HK-2 (cell line): ENCODE data around the gene THEMIS.

Experiments used
- DNase-seq: peaks from one replicate; pipeline ENCODE4 v3.0.0-alpha.2; 2018; ENCODE audit not compliant: unreplicated experiment

THEMIS gene

DNA sequence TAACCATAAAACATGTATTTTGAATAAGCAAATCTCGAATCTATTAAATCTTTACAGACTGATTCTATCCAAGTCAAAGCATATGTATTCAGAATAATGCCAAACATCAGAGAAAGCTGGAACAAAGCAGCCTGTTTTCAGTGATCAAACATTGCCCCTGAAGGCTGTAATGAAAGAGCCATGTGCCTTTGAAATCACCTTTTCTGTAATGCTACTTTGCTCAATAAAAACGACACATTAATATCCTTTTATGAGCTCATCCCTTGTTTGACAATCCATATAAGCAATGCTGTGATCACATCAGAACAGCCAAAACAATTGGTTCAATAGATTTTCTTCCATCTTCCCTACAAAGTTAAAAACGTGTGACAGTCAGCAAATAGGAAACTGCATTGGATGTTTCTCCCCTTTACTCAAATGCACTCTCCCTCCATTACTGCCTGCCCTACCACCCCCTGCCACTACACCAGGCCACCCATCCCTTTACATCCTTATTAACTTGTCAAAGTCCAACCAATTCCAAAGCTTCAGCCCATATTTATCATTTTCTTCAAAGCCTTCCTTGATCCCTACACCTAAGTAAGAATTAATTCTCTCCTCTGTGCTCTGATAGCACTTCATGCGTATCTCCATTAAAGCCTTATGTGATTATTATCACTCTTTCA is 42.0 kb downstream of the THEMIS start:
- no peak for DNase-seq

GRCh38 chr6:127857051-127857637 is 43.7 kb downstream of the THEMIS start:
- no peak for DNase-seq

DNA sequence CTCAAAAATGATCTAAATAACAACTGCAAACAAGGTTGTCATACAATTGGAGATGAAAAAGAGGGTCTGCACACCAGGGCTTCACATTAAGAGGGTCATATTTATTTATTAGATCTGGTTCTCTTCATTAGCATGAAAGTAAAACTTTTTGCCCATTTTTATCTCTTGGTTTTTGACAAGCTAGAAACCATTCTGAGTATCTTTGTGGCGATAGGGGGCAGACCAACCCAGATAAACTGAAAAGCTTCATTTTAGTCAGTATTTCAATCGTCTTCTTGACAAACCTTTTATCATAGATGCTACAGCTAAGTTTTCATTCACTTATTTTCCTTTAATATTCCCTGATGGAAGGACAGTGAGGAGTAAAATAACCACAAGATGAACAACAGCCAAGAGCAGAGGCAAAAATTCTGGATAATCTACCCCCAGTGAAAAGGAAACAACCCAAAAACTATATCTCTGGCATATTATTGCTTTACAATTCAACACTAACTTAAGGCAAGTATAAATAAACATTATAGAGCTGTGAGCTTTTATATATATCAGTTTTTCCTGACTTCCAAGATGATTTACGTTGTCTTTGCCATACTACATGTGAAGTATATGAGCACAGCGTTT is 45.2 kb downstream of the THEMIS start:
- DNase-seq: no peak

GRCh38 chr6:127854009-127854408 is 46.8 kb downstream of the THEMIS start:
- DNase-seq: no peak

GRCh38 chr6:127851197-127851596 is 49.7 kb downstream of the THEMIS start:
- no peak for DNase-seq

DNA sequence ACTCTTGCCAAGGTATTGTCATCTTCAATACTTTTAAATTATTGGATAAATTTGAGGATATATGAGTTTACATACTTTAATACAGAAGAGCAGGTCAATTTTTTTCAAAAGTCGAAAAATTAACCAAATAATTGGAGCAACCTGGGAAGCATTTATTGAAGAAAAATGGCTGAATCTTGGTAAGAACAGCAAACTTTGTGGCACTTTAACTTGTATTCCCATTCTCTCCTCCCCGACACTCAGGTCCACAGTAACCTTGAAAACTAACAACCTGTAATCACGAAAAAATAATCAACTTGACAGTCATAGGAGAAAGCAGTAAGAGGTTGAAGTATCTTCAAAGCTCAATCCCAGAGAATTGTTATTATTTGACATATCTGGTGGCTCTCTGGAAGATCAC is 55.6 kb downstream of the THEMIS start:
- no peak for DNase-seq

DNA sequence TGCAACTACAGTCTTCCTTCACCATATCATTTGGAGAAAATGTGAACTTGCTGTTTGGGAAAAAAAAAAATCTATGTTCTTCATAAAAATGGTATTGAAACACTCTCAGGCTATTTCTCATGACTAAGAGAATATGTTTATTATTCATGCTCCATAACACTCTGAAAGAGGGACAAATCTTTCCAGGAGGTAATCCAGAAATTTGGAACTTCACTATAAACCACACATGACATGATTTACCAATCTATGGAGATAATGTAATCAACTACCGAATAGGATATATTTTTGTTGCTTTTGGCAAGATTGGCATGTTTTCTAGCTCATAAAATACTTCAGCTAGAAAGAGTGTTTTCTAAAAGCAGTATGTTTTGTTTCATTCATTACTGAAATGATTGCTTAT is 56.3 kb downstream of the THEMIS start:
- no peak for DNase-seq

DNA sequence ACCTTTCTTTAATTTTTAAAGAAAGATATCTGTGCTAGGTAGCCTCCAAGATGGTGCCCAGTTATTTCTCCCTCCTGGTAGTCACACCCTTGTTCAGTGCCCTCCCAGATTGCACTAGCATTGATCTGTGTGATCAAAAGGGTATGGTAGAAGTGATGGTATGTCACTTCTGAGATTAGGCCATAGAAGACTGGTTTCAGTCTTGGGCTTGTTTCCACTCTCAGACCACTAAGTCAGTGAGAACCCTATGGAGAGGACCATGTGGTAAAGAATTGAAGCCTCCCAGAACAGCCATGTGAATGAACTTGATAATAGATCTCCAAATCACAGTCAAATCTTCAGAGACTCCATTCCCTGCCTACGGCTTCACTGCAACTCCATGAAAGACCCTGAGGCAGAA is 57.3 kb downstream of the THEMIS start:
- DNase-seq: no peak

DNA sequence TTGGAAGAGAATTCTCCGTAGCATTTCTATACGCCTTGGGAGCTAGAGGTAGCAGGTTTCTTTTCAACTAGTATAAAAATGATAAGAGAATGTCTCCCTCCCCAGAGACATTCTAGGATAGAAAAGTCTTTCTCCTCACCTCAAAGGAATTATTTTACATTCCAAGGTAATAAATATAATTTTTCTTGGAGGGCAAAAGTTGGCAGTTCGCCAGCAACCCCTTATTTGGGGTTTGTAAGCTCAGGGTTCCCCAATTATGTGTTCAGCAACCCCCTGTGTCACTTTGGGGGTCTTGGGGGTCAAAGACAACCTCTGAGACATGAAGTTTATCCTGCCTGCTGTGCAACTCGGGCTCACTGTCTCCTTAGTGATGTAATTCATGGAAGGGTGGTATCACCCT is 58.3 kb downstream of the THEMIS start:
- no peak for DNase-seq

DNA sequence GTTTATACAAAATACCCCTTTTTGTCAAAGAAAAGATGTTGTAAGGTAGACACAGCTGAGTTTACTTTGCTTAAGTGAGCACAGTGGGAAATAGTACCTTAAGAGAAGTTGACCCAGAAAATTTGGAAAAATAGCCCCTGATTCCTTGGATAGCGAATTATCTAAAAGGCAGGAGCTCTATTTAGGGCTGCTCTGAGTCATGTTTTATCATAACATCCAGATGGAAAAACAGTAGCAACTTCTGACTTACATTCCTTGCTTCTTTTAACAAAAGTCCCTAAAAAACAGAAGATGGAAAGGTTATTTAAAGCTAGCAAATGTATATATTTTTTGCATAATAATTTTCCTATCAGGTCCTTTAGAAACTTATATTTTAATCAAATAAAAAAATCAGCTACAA is 59.0 kb downstream of the THEMIS start:
- DNase-seq: no peak

DNA sequence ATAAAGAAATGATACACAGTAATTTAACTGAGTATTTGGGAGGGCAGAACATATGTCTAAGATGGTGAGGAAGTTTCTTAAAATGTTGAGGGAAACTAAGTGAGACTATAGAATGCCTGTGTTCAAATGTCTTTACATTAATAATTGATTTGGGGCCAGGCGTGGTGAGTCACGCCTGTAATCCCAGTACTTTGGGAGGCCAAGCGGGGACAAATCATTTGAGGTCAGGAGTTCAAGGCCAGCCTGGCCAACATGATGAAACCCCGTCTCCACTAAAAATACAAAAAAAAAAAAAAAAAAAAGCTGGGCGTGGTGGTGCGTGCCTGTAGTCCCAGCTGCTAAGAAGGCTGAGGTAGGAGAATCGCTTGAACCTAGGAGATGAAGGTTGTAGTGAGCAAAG is 66.7 kb downstream of the THEMIS start:
- no peak for DNase-seq

DNA sequence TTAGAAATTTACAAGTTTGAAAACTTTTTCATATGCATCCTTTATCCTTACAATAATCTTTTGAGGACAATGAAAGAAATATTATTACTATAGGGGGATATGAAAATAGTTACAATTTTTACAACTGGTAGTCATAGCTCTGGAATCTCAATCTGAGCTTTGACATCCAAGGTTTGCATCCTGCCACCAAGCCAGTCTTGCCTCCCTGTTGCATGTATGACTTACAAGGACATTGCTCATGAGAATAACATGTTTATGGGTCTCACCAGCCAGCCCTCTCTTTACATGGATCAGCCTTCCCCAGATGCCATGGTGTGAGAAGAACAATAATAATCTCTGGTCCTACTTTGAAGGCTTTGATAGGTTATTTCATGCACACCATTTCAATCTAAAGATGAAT is 67.5 kb downstream of the THEMIS start:
- no peak for DNase-seq

DNA sequence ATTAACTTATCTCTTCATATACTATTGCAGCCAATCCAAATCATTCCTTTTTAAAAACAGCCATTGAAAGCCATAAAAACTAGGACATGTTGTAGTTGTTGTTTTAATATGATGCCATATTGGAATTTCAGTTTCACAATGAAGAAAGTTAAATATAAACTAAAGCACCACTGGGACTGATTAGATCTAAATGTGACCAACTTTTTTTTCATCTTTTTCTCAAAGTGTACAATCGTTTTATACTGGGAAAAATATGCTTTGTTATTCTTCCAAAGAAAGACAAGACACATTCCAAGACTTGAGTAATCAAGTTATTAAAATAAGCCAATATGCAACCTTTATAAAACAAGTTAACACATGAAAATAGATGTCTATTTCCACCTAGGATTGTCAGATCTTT is 68.5 kb downstream of the THEMIS start:
- no peak for DNase-seq

DNA sequence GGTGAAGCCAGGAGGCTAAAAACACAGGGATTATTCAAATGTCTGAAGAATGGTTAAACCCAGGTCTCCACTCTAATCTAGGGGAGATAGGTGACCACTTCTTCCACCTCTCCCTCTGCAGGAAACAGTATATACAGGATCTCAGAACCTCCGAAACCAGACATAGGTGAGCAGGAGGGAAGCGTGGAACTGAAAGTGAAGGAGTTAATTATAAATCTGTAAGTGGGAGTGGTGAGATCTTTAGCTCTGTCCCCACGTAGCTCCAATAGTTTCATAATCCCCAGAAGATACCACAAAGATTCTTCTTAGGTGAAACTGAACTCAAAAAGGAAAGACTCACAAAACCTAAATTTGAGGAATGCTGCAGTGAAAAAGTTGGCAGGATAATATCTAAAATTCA is 76.8 kb downstream of the THEMIS start:
- DNase-seq: no peak

DNA sequence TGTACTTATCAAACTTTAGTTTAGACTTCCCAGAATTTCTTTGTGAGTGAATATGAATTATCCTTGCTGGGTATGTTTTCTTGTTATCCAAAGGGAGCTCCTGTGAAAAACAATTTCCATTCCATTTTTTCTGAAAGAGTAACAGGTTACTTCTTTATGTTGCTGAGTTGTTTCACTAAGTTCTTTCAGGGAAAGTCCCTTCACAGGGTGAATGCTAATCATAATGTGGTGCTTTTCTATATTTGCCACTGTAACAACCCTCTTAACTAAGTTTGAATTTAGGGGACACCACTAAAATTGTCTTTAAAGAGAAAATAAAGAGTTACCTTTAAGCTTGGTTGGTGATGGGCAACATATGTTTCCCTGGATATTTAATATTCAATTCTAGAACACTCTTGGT is 79.4 kb downstream of the THEMIS start:
- no peak for DNase-seq

GRCh38 chr6:127818149-127818548 is 82.7 kb downstream of the THEMIS start:
- no peak for DNase-seq

GRCh38 chr6:127816643-127817042 is 84.2 kb downstream of the THEMIS start:
- no peak for DNase-seq

- no peak for DNase-seq
Observed at GRCh38 chr6:127813699-127814027, 87.2 kb downstream of the THEMIS start.

DNA sequence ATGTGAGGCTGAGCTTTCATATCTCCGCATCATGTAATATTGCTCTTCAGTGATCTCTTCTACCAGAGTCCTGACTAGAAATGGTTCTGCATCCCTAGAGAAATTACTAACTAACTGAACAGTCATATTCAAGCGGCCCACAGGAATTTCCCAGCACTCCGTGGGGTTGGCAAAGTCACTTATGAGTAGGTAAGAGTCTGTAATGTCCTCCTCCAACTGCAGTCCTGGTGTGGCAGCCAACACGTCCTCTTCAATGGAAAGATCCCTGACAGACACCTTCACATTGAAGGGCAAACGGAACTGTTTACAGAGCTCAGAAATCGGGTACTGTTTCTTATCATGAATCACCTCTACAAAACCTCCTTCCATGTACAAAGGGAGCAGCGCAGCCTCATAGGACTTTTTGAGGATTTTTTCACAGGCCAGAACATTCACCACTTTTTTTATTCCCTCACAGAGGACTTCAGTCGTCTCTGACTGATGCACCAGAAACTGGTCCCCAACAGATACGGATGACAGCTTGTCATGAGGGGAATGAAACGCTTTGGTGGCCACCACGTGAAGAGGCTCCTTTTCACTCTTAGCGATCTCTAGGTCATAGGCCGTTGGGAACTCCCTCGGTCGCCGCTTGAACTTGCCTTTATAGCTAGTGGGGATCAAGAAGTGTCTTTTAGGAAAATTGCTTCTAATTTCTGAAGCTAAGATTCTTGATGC is 87.7 kb downstream of the THEMIS start:
- DNase-seq: no peak

DNA sequence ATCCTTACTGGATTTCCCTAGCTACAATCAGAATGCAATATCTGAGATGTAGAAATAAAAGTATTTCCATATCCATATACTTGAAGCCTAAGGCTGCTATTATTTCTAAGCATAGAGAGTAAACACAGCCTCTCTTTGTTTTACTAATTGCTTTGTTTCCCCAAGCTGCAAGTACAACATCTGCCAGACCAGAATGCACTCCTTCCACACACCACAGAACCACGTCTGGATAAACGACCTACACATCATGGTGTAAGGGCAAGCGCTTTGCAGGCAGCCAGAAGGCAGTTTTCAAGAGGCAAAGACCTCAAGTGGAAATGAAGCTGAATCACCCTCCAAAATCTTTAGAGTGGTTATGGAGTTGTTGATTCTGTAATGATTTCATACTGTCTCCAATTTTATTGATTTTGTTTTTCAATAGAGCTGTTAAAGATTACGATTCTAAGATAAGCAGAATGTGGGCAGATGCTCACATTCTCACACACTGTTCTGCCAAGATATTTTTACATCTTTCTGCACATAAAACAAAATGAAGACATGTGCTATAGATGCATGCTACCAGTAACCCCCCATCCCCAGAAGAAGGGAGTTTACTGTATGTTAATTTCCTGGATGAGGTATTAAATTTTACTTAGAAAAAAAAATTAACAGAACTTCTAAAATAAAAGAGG is 88.8 kb downstream of the THEMIS start:
- no peak for DNase-seq

DNA sequence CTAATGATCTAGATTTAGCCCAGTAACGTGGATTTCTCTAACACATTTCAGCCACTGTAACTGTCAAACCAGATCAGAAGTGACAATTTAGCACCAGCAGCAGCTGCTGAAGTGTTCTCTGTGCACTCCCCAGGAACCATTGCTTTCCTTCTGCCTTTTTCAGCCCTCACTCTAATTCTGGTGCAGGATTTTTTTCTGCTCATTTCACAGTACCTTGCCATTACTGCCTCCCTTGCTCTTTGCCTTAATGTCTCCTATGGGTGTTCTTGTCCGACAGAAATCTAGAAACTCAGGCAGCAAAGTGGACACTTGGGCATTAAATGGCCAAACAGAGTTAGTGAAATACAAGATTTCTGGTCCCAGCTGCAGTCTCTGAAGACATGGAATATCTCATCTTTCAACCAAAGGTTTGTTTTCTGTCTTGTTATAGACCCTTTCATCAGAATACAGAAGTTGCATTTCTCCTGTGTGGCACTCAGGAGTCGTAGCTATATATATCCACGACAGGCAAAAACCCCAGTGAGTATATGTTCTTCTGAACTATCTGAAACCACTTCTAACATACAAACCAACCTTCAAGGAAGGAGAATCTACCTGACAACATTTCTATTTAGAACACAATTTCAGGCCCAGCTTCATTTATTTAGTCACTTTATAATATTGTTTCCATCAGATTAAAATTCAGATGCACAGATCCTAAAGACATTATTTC is 92.9 kb downstream of the THEMIS start:
- no peak for DNase-seq

DNA sequence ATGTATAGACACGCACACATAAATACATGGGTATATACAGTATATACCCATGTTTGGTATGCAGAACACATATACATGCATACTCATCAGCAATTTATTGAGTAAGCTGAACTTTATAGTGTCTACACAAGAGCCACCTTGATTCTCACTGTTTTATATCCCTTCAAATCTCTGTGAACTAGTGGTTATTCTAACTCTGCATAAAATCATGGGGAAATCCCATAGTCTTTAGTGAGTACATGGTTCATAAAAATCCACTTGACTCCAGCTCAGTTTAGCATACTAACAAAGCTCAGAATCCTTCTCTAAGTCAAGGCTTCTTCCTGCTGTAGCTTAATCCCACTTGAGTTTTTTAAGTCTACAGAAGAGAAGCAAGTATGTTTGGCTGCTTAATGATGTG is 104.1 kb downstream of the THEMIS start:
- no peak for DNase-seq
